Melanocyte of skin (primary cell): ENCODE results near the gene ZCCHC14. TPM values are rescaled to one million over a fixed set of nuclear protein-coding genes. Genes with fewer than 3 reads are reported as not detected.

Experiments used
- total RNA-seq, 2 donors: library from RNA; depleted of rRNA; stranded (reverse); fragments of >200 nt; gene quantifications; 2 replicates each; pipeline ENCODE4 v1.2.3, GENCODE V29; 2012

Gene ZCCHC14
- 10 to 100 TPM in 1 of 2 donors, 1 to 10 TPM in 1; 8.6 to 11.3 TPM for total RNA-seq

DNA sequence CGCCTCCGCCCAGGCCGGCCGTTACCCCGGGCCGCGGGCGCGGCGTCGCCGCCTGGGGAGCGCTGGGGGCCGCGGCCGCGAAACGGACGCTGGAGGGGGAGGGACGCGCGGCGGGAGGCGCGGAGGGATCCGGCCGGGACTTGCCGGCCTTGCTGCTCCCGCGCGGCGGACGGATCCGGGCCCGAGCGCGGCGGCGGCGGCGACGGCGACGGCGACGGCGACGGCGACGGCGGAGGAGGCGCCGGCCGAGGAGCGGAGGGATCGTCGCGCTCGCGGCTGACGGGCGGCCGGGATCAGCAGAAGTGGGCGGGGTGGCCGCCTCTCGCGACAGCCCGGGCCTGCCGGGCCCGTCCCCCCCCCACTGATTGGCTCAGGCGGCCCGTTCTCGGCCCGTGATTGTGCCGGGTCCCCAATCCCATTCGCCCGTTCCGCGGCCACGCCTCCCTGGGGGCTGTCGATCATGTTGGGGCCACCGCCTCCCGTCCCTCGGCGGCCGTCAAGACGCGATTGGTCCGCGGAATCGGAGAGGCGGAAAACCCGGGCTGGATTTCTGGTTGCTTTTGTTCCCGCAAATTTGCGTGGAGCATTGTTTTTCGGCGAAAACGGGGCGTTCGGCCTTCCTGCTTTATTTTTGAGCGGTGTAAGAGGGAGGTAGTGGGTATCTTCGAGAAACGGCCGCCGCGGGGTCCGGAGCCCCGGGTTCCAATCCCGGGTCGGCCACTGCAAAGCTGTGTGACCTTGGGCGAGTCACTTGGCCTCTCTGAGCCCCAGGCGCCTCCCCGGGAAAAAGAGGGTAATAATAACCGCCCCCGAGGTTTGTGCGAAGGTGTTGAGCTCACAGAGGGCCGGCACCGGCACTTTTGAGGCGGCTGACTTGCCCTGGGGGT is at the start of gene ZCCHC14:
TSS of gene ZCCHC14 (minus strand) at position 304 of the 887 bp plus-strand sequence. CDS start 786 bp downstream, outside the sequence.

DNA sequence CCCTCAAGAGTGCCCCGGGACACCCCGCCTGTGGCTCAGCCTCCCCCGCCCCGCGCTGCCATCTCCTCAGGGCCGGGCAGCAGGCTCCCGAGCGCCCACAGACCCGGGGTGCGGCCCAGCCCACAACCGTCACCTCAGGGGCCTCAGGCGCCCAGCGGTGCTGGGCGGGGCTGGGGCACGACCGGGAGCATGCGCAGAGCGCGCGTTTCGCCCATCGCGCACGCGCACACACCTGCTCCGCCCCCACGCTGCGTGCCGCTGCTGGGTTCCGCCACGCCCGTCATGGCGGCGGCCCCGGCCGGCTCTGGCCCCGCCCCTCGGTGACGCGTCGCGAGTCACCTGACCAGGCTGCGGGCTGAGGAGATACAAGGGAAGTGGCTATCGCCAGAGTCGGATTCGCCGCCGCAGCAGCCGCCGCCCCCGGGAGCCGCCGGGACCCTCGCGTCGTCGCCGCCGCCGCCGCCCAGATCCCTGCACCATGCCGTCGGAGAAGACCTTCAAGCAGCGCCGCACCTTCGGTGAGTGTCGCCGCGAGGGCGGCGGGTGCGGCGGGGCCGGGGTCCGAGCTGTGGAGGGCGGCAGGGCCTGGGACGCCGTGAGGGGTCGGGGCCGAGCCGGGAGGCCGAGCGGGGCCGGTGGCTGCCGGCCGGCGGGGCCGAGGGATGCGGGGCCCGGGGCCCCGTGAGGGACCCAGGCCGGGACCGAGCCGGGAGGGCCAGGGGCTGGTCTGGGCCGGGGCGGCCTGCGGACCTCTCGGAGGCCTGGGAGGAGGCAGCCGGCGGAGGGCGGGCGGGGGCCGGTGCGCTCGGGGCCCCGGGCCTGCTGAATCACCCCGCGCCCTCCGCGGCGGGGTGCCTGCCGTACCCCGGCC is 100.6 kb downstream of the ZCCHC14 start, which contains the start of gene MAP1LC3B:
TSS of gene MAP1LC3B (plus strand) at position 387 of the 871 bp plus-strand sequence. CDS start at position 479, 92 bp downstream.

DNA sequence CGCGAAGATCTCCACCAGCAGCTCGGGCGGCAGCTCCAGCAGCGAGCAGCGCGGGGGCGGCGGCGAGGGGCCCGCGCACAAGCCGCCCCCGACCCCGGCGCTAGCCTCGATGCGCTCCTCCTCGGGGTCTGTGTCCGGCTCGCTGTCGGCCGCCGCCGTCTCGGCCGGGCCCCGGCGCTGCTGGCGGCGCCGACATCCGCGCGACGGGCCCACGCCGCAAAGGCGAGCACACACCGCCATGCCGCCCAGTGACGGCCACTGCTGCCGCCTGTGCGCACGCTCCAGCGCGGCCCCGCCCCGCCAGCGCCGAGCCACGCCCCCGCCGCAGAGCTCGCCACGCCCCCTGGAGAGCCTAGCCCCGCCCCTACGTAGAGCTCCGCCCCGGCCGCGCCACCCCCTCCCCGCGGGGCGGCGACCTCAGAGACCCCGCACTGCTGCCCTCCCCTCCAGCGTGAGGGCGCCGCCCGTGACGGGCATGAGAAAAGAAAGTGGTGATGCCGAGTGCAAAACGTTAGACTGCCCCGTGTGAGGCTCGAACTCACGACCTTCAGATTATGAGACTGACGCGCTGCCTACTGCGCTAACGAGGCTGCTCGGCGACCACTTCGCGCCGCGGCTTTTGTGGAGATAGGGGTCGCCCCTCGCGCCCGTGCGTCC is 109.2 kb downstream of the ZCCHC14 start, which contains the start of gene FBXO31:
TSS of gene FBXO31 (minus strand) at position 272 of the 657 bp plus-strand sequence. CDS start at position 240, 32 bp downstream.

Other genes with a start within 250 kb of the ZCCHC14 start
- gene C16orf95, start 175.6 kb downstream of the ZCCHC14 start, total RNA-seq, result 10 to 100 TPM in 1 of 2 donors, 1 to 10 TPM in 1; 4.5 to 15.0 TPM
- gene FBXO31, start 109.2 kb downstream of the ZCCHC14 start, total RNA-seq, result 10 to 100 TPM; 23.6 to 25.8 TPM
- gene MAP1LC3B, start 100.7 kb downstream of the ZCCHC14 start, total RNA-seq, result 10 to 100 TPM; 34.4 to 35.0 TPM
- not detected for gene JPH3, start 109.5 kb upstream of the ZCCHC14 start, total RNA-seq